AG08395 (cell line): ENCODE data around the gene CFAP46.
"Not testable (repeated sequence)": the region's sequence is repeated elsewhere in the genome, so short reads cannot be mapped to it uniquely, and the experiment has no call there.

Experiments
- DNase-seq: peaks from one replicate; pipeline ENCODE4 v3.0.0; 2012; ENCODE audit warnings: mixed read lengths, low spot score

Gene CFAP46

DNA sequence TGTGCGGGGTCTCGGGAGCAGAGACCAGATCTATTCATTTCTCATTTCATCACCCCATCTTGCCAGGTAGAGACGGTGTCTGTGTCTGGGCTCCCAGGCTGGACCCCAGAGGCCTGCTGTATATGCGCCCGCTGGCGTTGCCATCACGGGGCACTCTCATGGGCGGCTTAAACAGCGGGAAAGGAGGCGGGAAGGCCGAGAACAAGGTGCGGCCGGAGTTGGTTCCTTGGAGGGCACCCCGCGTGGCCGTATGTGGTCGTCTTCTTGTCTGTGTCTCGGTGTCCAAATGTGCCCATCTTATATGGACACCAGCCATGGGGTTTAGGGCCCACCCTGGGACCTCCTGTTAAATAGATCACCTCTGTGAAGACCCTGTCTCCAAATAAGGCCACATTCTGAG is 2.1 kb upstream of the CFAP46 start:
- no peak for DNase-seq

DNA sequence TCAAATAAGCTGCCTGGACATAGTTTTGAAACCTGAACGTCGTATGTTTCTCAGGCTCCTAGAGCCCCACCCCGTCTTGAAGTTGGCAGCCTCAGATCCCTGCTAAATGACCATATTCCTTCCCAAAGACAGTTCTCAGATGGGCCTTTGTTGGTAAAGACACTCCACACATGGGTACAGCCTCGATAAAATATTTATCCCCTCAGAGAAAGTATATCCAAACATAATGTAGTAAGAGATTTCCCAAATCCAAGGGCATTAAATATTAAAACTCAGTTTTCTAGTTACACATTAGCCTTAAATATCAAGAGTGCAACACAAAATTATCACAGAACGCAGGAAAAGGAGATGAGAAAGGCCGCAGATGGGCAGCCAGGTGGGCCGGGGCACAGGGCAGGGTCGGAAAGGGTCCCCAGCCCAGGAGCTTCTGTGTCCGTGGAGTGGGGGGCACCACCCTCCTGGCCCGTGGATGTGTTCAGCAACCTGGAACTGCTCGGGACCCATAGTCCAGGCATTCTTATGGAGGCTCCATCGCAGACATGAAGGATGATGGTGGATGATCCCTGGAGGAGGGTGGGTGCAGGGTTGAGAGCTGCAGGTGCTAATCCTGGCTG is 1.5 kb upstream of the CFAP46 start:
- DNase-seq: no peak

DNA sequence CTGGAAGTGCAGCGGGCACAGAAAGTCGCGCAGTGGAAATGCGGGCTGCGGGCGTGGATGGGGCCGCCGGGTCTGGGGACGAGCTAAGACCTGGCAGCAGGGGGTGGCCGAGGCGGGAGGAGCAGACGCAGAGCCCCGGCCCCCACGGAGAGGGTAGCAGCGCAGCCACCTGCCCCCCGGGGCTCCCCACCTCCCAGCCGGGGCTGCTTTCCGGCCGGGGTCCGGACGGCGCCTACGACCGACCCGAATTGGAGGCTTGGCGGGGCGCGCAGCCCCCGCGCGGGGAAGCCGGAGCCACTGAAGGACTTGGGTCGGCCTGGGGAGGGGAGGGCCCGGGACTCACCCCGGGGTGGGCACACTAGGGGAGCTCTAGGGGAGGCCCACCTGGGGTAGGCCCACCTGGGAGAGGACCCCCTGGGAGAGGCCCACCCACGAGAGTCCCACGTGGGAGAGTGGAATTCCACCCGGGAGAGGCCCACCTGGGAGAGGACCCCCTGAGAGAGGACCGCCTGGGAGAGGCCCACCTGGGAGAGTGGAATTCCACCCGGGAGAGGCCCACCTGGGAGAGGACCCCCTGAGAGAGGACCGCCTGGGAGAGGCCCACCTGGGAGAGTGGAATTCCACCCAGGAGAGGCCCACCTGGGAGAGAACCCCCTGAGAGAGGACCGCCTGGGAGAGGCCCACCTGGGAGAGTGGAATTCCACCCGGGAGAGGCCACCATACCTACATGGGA is 854 bp upstream of the CFAP46 start:
- no peak for DNase-seq

- DNase-seq: no peak
These were observed 724 bp downstream of the CFAP46 start for GRCh38 chr10:132941640-132942051.

GRCh38 chr10:132940791-132941465 is 1.4 kb downstream of the CFAP46 start:
- no peak for DNase-seq

GRCh38 chr10:132939957-132940790 is 2.2 kb downstream of the CFAP46 start:
- DNase-seq: peak; percentile 78

- DNase-seq: no peak
These were observed 2.9 kb downstream of the CFAP46 start for GRCh38 chr10:132939378-132939955.

DNA sequence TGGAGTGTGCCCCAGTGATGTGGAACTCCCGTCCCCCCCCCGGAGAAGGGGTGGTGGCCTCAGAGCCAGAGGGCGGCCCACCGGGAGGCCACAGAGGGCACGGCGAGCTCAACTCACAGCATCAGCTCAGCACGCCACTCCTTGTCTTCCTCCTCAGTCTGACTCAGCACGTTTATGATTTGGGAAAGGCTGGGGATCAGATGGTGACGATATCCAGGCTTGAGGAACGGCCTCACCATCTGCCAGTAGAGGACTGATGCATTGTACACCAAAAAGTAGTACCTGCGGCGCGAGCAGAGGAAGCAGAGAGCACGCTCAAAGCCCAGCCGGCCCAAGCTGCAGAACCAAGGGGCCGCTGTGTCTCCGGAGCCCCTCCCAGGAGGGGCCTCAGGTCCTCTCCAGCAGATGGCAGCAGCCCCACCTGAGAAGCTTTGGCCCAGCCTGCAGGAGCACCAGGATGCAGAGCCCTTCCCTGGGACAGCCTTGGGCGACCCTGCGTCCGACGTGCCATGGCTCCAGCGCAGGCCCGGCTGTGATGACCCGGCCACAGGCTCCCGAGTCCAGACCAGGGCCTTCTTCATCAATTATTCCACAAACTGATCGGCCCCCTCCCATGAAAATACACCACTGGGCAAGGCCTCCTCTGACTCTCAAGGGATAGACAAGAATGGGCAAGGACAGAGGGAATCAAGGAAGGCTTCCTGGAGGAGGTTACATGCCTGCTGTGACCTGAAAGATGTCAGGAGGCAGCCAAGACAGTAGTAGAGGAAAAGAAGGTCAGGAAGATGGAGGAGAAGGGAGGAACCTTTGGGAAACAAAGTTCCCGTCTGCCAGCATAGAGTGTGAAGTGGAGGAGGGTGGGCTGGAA is 3.7 kb downstream of the CFAP46 start:
- peak; percentile 15 for DNase-seq

- DNase-seq: no peak
These were observed 4.5 kb downstream of the CFAP46 start for GRCh38 chr10:132937861-132938260.

GRCh38 chr10:132934953-132935352 is 7.4 kb downstream of the CFAP46 start:
- DNase-seq: no peak

DNA sequence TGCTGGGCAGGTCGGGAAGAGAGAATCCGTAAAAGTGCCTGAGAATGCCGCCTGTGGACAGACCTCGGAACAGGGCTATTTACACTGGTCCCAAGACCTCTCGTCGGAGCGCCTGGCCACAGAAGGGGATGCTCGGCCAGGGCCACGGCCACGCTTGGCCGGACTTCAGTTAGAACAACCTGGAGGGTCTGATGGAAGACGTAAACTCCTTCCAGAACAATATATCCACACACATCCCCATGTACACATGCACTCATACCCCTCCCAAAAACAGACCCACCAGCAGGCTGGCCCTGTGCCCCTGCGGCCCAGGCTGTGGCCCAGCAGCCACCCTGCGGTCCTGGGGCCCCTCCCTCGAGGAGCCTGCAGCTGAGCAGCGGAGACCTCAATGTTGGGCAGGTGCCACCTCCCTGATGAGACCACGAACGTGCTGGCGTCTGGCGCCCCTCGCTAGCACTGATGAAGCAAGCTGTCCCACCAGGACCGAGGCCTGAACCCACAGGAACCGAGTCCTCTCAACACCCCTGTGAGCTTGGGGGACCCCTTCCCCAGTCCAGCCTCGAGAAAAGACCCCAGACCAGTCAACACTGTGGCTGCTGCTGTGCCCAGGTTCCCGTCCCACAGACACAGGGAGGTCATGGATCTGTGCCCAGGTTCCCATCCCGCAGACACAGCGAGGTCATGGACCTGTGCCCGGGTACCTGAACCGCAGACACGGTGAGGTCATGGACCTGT is 8.9 kb downstream of the CFAP46 start:
- DNase-seq: no peak

GRCh38 chr10:132932461-132933307 is 9.7 kb downstream of the CFAP46 start:
- no peak for DNase-seq

- DNase-seq: not testable (repeated sequence)
These were observed 10.8 kb downstream of the CFAP46 start for GRCh38 chr10:132931258-132932250.

- DNase-seq: not testable (repeated sequence)
These were observed 11.7 kb downstream of the CFAP46 start for GRCh38 chr10:132930701-132931100.

GRCh38 chr10:132929953-132930548 is 12.3 kb downstream of the CFAP46 start:
- DNase-seq: no peak

DNA sequence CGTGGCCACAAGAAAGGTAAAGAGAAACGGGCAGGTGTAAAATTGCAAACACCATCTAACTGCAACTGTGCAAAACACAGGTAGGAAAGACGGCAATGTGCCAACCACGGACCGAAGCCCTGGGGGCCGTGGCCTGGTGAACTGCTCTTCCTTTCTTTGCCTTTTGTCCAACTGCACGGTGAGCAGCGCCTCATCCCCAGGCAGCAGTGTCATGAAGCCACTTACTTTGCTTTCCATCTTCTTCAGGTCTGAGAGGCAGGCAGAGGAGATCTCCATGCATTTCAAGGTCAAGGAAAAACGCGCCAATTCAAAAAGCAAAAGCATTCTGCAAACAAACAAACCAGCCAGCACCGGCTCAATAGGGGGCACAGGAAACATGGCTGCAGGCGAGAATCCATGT is 12.9 kb downstream of the CFAP46 start:
- DNase-seq: no peak

GRCh38 chr10:132928261-132928660 is 14.1 kb downstream of the CFAP46 start:
- DNase-seq: no peak

DNA sequence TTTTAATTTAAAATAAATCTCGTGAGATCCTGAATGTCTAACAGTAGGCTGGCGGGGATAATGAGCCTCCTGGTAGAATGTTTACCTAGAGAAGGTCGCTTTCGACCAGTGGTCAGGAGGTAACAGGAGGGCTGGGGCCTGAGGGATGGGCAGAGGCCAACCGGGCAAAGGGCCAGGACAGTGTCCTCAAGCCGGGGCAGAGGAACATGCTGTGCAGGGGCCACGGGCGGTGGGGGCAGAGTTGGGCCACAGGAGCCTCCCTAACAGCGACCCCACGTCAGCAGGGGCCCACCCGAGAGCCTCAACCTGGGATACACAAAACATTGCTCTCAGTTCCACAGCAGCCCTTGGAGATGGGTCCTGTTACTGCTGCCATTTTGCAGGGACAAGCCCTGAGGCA is 14.5 kb downstream of the CFAP46 start:
- no peak for DNase-seq
